DMS153 treated with DMSO at 0.1 percent for 48 hours (cell line): ENCODE results near the gene TNP1.

Experiments used
- DNase-seq: peaks from one replicate; lab custom pipeline; 2025; ENCODE audit not compliant: unreplicated experiment; lab: John Stamatoyannopoulos, UW

Gene TNP1

DNA sequence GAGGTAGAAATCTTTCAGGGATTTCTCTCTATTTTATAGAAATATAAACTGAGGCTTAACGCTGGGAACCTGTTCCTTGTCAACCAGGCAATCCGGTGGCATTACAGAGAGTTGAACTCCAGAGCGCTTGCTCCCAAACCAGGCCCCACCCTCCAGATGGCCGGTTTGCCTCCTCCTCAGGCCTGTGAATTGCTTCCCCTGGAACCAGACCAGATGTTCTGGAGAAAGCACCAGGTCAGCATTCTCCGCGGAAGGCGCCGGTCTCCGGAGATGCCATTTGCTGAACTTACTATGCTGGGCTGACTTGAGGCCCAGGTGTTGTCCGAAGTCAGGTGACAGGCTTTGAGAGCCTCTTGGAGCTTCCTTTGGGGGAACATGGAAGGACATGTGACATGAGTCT lies 17.2 kb downstream of the TNP1 start:
- no peak for DNase-seq

DNA sequence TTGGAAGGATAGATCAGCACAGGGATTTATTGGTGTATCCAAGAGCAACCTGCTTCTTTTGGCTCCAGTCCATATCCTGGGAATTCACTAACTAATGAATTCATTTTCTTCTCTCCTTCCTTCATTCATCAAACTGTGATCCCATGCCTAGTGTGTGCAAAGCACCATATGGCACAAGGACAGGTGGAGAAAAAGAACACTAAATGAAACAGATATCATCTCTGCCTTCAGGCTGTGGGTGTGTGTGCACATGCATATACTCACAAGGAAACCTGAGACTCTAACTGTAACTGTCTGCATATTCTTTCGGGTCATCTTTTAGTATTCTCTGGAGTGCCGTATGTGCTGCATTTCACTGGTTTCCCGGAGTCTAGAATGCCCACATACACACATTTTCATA lies 20.2 kb downstream of the TNP1 start:
- no peak for DNase-seq

DNA sequence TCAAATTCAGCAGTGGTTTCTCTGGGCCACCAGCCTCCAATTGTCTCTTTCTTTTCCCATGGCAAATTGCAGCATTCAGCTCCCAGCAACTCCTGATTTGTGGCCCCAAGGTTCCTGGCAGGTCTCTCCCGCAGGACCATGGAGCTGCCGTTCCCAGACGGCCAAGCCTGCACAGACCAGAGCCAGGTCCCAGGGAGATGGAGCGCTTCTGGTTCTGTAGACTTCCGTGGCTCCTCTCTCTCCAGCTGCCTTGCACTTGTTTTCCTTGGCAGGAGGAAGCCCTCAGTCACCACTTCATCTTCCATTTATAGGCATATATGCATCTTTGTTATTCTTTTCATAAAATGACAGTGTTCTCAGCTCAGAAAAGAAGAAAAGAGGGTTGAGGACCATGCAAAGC lies 21.7 kb downstream of the TNP1 start:
- no peak for DNase-seq

DNA sequence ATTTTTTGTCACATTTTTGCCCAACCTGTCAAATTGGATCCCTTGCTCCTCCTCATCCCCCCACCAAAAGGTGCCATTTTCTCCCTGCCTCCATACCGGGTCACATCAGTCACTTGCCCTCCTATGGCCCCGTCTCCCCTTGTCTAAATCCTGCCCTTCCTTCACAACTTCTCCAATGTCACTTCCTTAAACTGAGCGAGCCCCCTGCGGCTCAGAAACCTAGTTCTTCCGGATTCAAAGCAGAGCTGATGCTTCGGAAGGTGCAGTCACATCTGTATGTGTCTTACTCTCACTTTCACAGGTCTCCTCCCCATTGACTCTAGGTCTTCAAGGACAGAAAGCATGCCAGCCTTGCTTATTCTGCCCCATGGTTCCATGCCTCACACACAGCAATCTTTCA lies 22.1 kb downstream of the TNP1 start:
- no peak for DNase-seq

DNA sequence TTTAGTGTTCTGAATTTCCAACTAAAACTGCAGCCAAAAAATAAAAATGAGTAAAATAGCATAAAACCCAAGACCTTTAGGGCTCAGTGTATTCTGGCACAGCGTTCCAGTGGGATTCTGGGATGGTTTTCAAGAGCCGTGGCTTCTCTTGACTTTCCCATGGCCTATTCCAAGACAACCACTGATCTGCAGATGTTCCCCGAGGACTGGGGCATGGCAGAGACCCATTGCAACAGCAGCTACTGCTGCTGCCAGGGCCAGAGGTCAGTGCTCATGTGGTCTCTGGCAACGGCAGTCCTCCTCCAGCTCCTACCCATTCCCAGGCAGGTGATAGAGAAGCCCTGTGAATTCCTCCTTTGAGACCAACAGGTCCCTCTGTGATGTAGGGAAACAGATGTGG lies 26.8 kb downstream of the TNP1 start:
- DNase-seq: no peak

DNA sequence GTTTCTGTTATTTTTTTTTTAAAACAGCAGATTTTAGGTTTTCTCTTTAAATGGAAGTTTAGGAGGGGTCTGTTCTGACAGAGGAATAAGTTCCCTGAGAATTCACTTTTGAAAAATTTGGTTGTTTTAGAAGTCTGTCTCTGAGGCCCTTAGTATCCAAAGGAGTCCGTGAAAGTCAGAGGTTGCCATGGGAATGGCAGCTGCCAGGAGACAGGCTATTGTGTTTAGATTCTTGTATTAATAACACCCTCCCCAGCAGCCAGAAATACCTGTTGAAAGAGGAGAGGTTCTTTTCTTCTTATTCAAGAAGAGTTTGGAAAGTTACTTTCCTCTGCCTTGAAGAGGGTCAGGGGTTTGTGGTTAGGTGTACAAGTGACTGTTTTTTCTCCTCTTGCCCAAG lies 29.5 kb downstream of the TNP1 start:
- DNase-seq: no peak

DNA sequence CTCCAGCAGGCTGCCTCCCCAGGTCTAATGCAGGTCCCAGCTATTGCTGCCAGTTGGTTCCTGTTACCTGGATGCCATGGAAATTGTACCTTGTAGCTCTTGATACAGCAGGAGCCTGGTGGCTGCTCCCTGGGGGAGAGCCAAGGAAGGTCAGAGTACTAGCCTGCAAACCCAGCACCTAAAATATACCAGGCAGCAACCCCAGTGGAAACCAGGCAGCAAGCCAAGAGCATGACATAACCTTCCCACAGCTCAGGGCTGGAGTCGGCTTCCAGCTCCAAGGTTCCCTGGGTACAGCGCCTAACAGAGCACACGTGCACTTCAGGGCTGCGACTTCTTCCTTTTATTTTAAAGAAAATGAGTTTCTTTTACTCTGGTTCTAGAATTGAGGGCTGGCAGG lies 30.3 kb downstream of the TNP1 start:
- DNase-seq: peak; percentile 70

DNA sequence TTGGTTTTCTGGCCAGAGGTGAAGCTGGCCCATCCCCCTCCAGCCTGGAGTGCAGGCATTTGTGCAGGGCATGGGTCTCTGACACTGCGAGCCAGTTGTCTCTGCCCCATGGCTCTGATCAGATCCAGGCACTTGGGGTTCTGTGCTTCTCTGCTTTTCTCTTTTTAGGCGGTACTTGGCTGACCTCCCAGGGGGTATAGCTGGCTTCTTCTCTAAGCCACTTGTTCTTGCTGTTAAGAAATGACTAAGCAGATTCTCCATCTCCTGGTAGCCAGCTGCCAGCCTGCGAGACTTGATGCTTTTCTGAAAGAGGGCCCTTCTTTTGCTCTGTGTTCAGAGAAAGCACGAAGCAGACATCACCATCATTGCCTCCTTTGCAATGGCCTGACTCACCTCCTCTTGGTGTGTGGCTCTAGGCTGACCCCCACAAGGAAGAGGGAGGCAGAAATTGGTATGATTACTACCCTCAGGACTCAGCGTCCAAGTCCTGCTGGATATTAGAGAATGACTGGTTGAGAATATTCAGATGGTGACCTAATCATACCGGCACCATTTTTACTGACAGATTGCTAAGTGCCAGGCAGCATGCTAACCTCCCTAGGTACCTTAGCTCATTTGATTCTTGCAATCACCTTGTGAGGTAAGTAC lies 32.7 kb downstream of the TNP1 start:
- no peak for DNase-seq

DNA sequence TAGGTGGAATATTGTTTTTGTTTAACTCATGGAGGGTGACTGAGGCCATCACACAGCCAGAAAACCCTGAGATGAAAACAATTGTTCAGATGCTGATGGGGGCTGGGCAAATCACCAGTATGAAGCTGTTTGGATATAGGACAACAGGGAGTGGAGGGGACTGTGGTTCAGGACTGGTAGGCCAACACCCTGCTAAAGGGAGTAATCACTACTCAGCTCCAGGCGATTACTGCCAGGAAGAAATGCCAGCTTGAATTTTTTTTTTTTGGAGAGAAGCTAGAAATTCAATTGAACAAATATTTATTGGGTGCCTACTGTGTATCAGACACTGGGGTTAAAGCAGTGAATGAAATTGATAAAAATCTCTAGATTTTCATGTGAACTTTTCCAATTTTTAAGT lies 37.4 kb downstream of the TNP1 start:
- DNase-seq: no peak

DNA sequence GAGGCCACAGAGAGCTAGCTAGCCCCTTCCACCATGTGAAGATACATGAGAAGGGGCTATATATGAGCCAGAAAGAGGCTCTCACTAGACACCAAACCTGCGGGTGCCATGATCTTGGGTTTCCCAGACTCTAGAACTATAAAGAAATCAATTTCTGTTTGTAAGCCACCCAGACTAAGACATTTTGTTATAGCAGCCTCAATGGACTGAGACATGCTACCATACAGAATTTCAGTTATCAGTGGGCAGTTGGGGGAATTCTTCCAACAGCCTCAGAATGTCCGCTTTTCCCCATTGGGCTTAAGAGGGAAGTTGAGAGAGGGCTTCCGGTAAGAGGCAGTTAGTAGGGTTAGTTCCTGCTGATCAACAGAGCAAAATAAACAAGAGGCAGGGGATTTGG lies 39.2 kb downstream of the TNP1 start:
- no peak for DNase-seq

DNA sequence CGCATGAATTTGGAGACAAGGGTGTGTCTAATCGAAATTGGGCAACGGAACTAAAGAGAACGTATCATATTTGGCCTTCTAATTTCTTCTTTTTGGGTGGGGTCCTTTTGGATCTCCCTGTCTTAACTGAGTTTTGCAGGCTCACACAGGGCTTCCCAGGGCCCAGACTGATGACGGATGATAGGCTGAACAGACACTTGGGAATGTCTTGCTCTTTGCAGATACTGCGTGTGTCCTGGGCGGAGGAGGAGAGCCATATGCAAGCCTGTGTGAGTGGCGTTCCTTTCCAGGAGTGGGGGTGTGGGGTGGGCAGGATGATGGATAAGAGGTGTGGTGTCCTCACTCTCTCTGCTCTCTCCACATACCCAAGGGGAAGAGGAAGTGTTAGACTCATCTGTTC lies 40.1 kb downstream of the TNP1 start:
- DNase-seq: no peak

DNA sequence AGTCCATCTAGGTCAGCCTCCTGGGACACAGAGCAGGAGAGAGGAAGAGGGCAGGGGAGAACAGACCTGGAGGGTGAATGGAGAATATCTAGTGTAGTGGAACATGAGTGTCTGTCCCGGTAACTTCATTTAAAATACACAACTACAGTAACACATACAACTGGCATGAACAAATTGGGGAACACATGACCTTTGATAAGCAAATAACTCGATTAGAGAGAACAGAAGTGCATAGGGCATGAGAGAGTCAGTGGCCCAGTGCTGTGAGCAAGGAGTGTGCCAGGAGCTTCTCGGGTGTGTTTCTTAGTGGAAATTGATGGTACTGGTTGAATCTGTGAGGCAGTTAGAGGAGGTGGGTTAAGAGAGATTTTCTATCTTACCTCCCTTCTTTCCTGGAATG lies 40.8 kb downstream of the TNP1 start:
- no peak for DNase-seq

DNA sequence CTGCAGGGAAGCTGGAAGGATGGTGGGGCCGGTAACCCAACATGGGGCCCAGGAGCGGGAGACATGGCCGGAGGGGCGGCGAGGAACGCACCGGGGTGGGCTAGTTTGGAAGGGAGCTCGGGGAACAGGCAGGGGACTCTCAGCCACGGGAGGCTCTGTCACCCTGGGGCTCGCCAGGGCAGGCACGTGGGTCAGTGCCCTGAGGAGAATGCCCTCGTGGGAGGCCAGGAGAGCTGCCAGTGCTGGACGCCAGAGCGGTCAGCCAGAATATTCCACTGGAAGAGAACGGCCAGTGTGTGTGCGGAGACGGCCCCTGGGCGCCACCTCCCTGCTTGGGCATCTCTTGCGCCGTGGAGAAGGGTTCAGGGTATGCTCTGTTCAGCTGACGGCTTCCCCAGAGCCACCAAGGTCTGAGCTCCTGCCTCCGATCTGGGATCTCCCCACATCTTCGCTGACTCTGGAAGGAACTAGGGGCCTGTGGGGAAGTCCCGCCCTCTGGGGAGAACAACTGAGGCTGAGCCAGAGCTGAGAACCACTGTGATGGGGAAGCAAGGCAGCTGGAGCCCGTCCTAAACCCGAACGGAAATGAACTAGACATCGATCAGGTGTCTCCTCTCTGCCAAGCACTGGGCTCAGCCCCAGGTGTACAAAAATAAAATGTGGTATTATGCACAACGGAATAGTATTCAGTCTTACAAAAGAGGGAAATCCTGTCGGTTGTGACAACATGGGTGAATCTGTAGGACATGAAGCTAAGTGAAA lies 49.3 kb downstream of the TNP1 start:
- no peak for DNase-seq
